HL-60 (cell line): Measurements from ENCODE around the gene ZDHHC19.

ENCODE experiments used
- DNase-seq, 2 experiments: peaks; one replicate each; pipeline ENCODE4 v3.0.0-alpha.2; 2010 to 2020; ENCODE audit warnings: low read depth in 1 of 2, low spot score in 1 of 2
- H3K27ac ChIP-seq: fragments of 250-450 bp; sonication (Bioruptor Pico); replicated peaks from 2 replicates; pipeline ENCODE4 v1.5.1; 2020; ENCODE audit warnings: mild to moderate bottlenecking, moderate library complexity
- H3K27me3 ChIP-seq: fragments of 250-450 bp; sonication (Bioruptor Pico); 2 replicates; pipeline ENCODE4 v1.5.1; 2021; ENCODE audit warnings: mild to moderate bottlenecking, moderate library complexity; ENCODE audit not compliant: insufficient read depth, poor library complexity, severe bottlenecking
- H3K4me3 ChIP-seq: replicated peaks from 2 replicates; pipeline ENCODE4 v1.5.1; 2011; ENCODE audit warnings: mild to moderate bottlenecking, control low read depth, low read length; ENCODE audit not compliant: insufficient read depth
- CTCF ChIP-seq: IDR thresholded peaks from one replicate; pipeline ENCODE4 v1.5.1; 2011; ENCODE audit warnings: low read length, control low read depth, inconsistent platforms; ENCODE audit not compliant: insufficient read depth
- GABPA ChIP-seq: IDR thresholded peaks from 2 replicates; pipeline ENCODE4 v1.6.1; 2012; ENCODE audit warnings: low read depth
- POLR2AphosphoS5 ChIP-seq: IDR thresholded peaks from 2 replicates; pipeline ENCODE4 v1.6.1; 2012; ENCODE audit warnings: low read depth
- REST ChIP-seq: IDR thresholded peaks from 2 replicates; pipeline ENCODE4 v1.6.1; 2012; ENCODE audit warnings: low read depth; ENCODE audit not compliant: insufficient replicate concordance
- SPI1 ChIP-seq: IDR thresholded peaks from 2 replicates; pipeline ENCODE4 v1.6.1; 2012; ENCODE audit warnings: low read depth, mild to moderate bottlenecking, borderline replicate concordance

Gene ZDHHC19

GRCh38 chr3:196232154-196232881, 21.1 kb upstream of the ZDHHC19 start:
- H3K27ac ChIP-seq, result no peak overlapping the region

GRCh38 chr3:196227629-196228493, 16.7 kb upstream of the ZDHHC19 start:
- DNase-seq, result no peak
- H3K27ac ChIP-seq, result no peak overlapping the region

More at GRCh38 chr3:196232154-196232881, 21.1 kb upstream of the ZDHHC19 start:
- Histone ChIP-seq H3K27me3 (no peaks in the 10 kb centered on the region), H3K4me3 (no peak overlapping the region)
- TF ChIP-seq SPI1, result no peak
- no peak for TF ChIP-seq REST
- TF ChIP-seq POLR2AphosphoS5, result no peak
- TF ChIP-seq CTCF, result no peak
- no peak for TF ChIP-seq GABPA
- no peak for DNase-seq

More at GRCh38 chr3:196227629-196228493, 16.7 kb upstream of the ZDHHC19 start:
- H3K4me3 ChIP-seq, result no peak overlapping the region
- no peak for TF ChIP-seq CTCF
- TF ChIP-seq SPI1, result no peak
- TF ChIP-seq GABPA, result no peak
- TF ChIP-seq POLR2AphosphoS5, result no peak
- TF ChIP-seq REST, result no peak
- no peaks in the 10 kb centered on the region for H3K27me3 ChIP-seq
